GM12874 (cell line): ENCODE data around the gene SUDS3.

ENCODE experiments used
- CTCF ChIP-seq: IDR thresholded peaks from 2 replicates; pipeline ENCODE4 v1.5.1; 2011; ENCODE audit warnings: low read depth, mild to moderate bottlenecking, control low read depth, low read length, moderate library complexity; ENCODE audit not compliant: insufficient read depth

Gene SUDS3

DNA sequence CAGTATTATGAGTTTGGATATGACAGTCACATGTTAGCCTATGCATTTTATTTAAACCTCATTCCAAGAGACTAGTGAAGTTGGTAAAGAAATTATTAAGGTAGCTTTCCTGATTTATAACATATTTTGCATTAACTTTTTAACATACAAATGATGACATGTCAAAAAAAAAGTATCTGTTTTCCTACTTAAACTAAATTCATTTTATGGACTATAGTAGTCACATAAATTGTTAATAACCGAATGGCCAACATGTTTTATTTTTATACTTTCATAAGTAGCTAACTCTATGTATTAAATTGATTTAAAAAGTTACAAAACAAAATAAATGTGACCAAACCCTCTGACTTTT lies 18.4 kb upstream of the SUDS3 start:
- no peak for TF ChIP-seq CTCF

GRCh38 chr12:118358612-118359540 lies 17.5 kb upstream of the SUDS3 start:
- TF ChIP-seq CTCF, result no peak

- no peak for TF ChIP-seq CTCF
Measured at GRCh38 chr12:118359541-118359915, 16.8 kb upstream of the SUDS3 start.

GRCh38 chr12:118361092-118361404 lies 15.3 kb upstream of the SUDS3 start:
- TF ChIP-seq CTCF, result no peak

DNA sequence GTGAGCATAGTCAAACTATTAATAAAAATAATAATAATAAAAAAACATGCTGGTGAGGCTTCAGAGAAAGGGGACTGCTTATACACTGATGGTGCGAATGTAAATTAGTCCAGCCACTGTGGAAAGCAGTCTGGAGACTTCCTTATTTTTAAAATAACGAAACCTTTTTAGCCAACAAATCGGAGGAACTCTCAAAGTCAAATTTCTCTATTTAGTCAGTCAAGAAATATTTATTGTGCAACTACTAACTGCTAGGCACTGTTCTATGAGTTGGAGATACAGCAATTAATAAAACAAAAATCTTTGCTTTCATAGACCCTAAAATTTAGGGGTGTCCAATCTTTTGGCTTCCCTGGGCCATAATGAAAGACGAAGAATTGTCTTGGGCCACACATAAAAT lies 14.5 kb upstream of the SUDS3 start:
- TF ChIP-seq CTCF, result no peak

DNA sequence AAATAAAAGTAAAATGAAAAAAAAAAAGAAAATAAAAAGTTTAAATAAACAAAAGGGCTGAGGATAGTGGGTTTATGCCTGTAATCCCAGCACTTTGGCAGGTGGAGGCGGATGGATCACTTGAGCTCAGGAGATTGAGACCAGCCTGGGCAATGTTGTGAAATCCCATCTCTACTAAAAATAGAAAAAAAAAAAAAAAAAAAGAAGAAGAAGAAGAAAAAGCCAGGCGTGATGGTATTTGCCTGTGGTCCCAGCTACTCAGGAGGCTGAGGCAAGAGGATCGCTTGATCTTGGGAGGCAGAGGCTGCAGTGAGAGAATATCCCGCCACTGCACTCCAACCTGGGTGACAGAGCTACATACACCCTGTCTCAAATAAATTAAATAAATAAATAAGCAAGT lies 7.5 kb upstream of the SUDS3 start:
- TF ChIP-seq CTCF, result no peak

DNA sequence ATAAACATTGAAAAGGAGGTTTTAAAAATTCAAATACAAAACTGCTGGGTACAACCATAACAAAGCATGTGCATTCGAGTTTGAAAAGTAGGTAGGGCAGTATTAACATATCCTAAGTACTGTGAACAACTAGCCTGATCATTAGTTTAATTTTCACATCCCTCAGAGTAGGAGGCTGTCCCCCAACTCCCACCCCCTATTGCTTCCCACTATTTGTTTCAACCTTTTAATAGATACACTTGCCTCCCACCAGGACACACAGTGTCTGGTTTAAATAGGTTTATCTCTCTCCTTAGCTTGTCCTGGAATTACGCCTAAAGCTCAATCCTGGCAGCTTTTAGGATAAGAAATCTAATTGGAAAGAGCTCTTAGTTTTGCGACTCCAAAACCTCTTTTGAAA lies 5.8 kb upstream of the SUDS3 start:
- no peak for TF ChIP-seq CTCF
